Hepatocyte (in vitro differentiated cells): ENCODE measurements around the gene CPED1. TPM values are rescaled to one million over a fixed set of nuclear protein-coding genes. Genes with fewer than 3 reads are reported as not detected.

Source experiments
- DNase-seq: peaks from one replicate; pipeline ENCODE4 v3.0.0-alpha.2; 2016; ENCODE audit warnings: low spot score
- H2AFZ ChIP-seq: fragments of 200-600 bp; sonication (generic); 2 replicates; pipeline ENCODE4 v1.6.0; 2016; ENCODE audit warnings: antibody characterized with exemption, mild to moderate bottlenecking
- H3K27ac ChIP-seq: fragments of 200-600 bp; sonication (generic); 2 replicates; pipeline ENCODE4 v1.5.1; 2016; ENCODE audit warnings: mild to moderate bottlenecking
- H3K27me3 ChIP-seq: fragments of 200-600 bp; sonication (generic); 2 replicates; pipeline ENCODE4 v1.6.1; 2016
- H3K36me3 ChIP-seq: fragments of 200-600 bp; sonication (generic); replicated peaks from 2 replicates; pipeline ENCODE4 v1.5.1; 2016; ENCODE audit warnings: low read depth; ENCODE audit not compliant: insufficient read depth
- H3K4me1 ChIP-seq: fragments of 200-600 bp; sonication (generic); 2 replicates; pipeline ENCODE4 v1.5.1; 2016; ENCODE audit warnings: mild to moderate bottlenecking, moderate library complexity; ENCODE audit not compliant: insufficient read depth
- H3K4me2 ChIP-seq: fragments of 200-600 bp; sonication (generic); 2 replicates; pipeline ENCODE4 v1.6.0; 2016
- H3K4me3 ChIP-seq: fragments of 200-600 bp; sonication (generic); 2 replicates; pipeline ENCODE4 v1.5.1; 2016; ENCODE audit warnings: mild to moderate bottlenecking
- H3K79me2 ChIP-seq: fragments of 200-600 bp; sonication (generic); 2 replicates; pipeline ENCODE4 v1.6.0; 2017; ENCODE audit warnings: mild to moderate bottlenecking
- H3K9me2 ChIP-seq: fragments of 200-600 bp; sonication (generic); replicated peaks from 2 replicates; pipeline ENCODE4 v1.6.0; 2017; ENCODE audit warnings: mild to moderate bottlenecking; ENCODE audit not compliant: insufficient read depth
- H3K9me3 ChIP-seq: fragments of 200-600 bp; sonication (generic); 2 replicates; pipeline ENCODE4 v1.5.1; 2016; ENCODE audit warnings: low read depth, mild to moderate bottlenecking
- H4K20me1 ChIP-seq: fragments of 200-600 bp; sonication (generic); 2 replicates; pipeline ENCODE4 v1.6.0; 2016; ENCODE audit warnings: mild to moderate bottlenecking; ENCODE audit not compliant: insufficient read depth, poor library complexity, severe bottlenecking
- CTCF ChIP-seq: fragments of 200-600 bp; sonication (generic); IDR thresholded peaks from 2 replicates; pipeline ENCODE4 v1.5.1; 2016; ENCODE audit warnings: antibody characterized with exemption, mild to moderate bottlenecking; ENCODE audit not compliant: poor library complexity
- EZH2 ChIP-seq: fragments of 200-600 bp; sonication (generic); IDR thresholded peaks from 2 replicates; pipeline ENCODE4 v1.6.1; 2016; ENCODE audit warnings: antibody characterized with exemption, mild to moderate bottlenecking, borderline replicate concordance
- EZH2phosphoT487 ChIP-seq: fragments of 200-600 bp; sonication (generic); IDR thresholded peaks from one replicate; pipeline ENCODE4 v1.6.1; 2018; ENCODE audit warnings: antibody characterized with exemption, mild to moderate bottlenecking, low read depth, moderate library complexity; ENCODE audit not compliant: unreplicated experiment, severe bottlenecking
- WGBS: methylation state at CpG from one replicate; pipeline ENCODE4 v1.1.6; 2016; ENCODE audit warnings: low lambda C conversion rate; ENCODE audit errors: missing lambda C conversion rate; 5-methylcytosine and 5-hydroxymethylcytosine counted together
- polyA plus RNA-seq: library from polyadenylated mRNA; unstranded; fragments of >200 nt; fragmentation: Nextera tagmentation; extraction: Ambion mirVana; gene quantifications from 2 replicates; pipeline ENCODE4 v1.2.1, GENCODE V29; 2016
- total RNA-seq: library from RNA; depleted of rRNA; stranded (reverse); fragments of >200 nt; gene quantifications from 2 replicates; pipeline ENCODE4 v1.2.3, GENCODE V29; 2014

CPED1 gene
- total and polyA plus RNA-seq, 2 experiments from 2014 or later, result 10.1 to 30.5 TPM

- H3K9me3 ChIP-seq, result no peaks in the 10 kb centered on the region
- WGBS, result 41% methylated on average over 4 of the region's 4 CpGs
- no peaks in the 10 kb centered on the region for H3K9me2 ChIP-seq
These were observed 109.1 kb downstream of the CPED1 start for GRCh38 chr7:121097577-121097976.

GRCh38 chr7:121099572-121099971 is 111.1 kb downstream of the CPED1 start:
- Histone ChIP-seq H3K36me3 (no peaks in the 10 kb centered on the region), H2AFZ (no peak overlapping the region), H3K9me3 (no peaks in the 10 kb centered on the region), H3K27me3 (no peaks in the 10 kb centered on the region), H3K4me3 (no peak overlapping the region), H3K4me2 (no peak overlapping the region), H4K20me1 (no peaks in the 10 kb centered on the region), H3K79me2 (no peaks in the 10 kb centered on the region), H3K4me1 (no peaks in the 10 kb centered on the region), H3K9me2 (no peaks in the 10 kb centered on the region), H3K27ac (no peak overlapping the region)
- TF ChIP-seq EZH2 (no peak), EZH2phosphoT487 (no peak), CTCF (peak; percentile 6)
- 89% methylated on average over 8 of the region's 8 CpGs for WGBS
- no peak for DNase-seq

More at GRCh38 chr7:121097577-121097976, 109.1 kb downstream of the CPED1 start:
- Histone ChIP-seq H3K4me3 (no peak overlapping the region), H4K20me1 (no peaks in the 10 kb centered on the region), H3K27ac (no peak overlapping the region), H3K4me1 (no peaks in the 10 kb centered on the region), H2AFZ (no peak overlapping the region), H3K36me3 (no peaks in the 10 kb centered on the region), H3K27me3 (no peaks in the 10 kb centered on the region), H3K79me2 (no peaks in the 10 kb centered on the region), H3K4me2 (no peak overlapping the region)
- DNase-seq, result no peak
- no peak for TF ChIP-seq CTCF
- TF ChIP-seq EZH2, result no peak
- TF ChIP-seq EZH2phosphoT487, result no peak

GRCh38 chr7:121101083-121101482 is 112.6 kb downstream of the CPED1 start:
- Histone ChIP-seq H4K20me1 (no peaks in the 10 kb centered on the region), H3K9me2 (no peaks in the 10 kb centered on the region), H3K36me3 (no peaks in the 10 kb centered on the region), H3K9me3 (no peaks in the 10 kb centered on the region), H2AFZ (no peak overlapping the region), H3K27ac (no peak overlapping the region), H3K4me2 (no peak overlapping the region), H3K79me2 (no peaks in the 10 kb centered on the region), H3K4me3 (no peak overlapping the region), H3K27me3 (no peaks in the 10 kb centered on the region), H3K4me1 (no peaks in the 10 kb centered on the region)
- TF ChIP-seq EZH2phosphoT487, result no peak
- no peak for TF ChIP-seq EZH2
- no peak for TF ChIP-seq CTCF
- DNase-seq, result no peak

GRCh38 chr7:121101621-121102020 is 113.1 kb downstream of the CPED1 start:
- no peaks in the 10 kb centered on the region for H3K9me3 ChIP-seq
- 97% methylated on average over 2 of the region's 2 CpGs for WGBS
- H3K9me2 ChIP-seq, result no peaks in the 10 kb centered on the region
- no peaks in the 10 kb centered on the region for H3K27me3 ChIP-seq
- no peaks in the 10 kb centered on the region for H4K20me1 ChIP-seq
- no peaks in the 10 kb centered on the region for H3K4me1 ChIP-seq
- H3K4me2 ChIP-seq, result no peak overlapping the region
- H3K4me3 ChIP-seq, result no peak overlapping the region
- H2AFZ ChIP-seq, result no peak overlapping the region
- DNase-seq, result no peak
- no peaks in the 10 kb centered on the region for H3K79me2 ChIP-seq
- no peaks in the 10 kb centered on the region for H3K36me3 ChIP-seq
- H3K27ac ChIP-seq, result no peak overlapping the region
- TF ChIP-seq EZH2phosphoT487 (no peak), CTCF (no peak), EZH2 (no peak)
